NCI-H146 (cell line): ENCODE data around the gene PCBP3.
"Not testable (repeated sequence)": the region's sequence is repeated elsewhere in the genome, so short reads cannot be mapped to it uniquely, and the experiment has no call there.

Source experiments
- DNase-seq: peaks from one replicate; lab custom pipeline; 2025; lab: John Stamatoyannopoulos, UW

The PCBP3 gene

DNA sequence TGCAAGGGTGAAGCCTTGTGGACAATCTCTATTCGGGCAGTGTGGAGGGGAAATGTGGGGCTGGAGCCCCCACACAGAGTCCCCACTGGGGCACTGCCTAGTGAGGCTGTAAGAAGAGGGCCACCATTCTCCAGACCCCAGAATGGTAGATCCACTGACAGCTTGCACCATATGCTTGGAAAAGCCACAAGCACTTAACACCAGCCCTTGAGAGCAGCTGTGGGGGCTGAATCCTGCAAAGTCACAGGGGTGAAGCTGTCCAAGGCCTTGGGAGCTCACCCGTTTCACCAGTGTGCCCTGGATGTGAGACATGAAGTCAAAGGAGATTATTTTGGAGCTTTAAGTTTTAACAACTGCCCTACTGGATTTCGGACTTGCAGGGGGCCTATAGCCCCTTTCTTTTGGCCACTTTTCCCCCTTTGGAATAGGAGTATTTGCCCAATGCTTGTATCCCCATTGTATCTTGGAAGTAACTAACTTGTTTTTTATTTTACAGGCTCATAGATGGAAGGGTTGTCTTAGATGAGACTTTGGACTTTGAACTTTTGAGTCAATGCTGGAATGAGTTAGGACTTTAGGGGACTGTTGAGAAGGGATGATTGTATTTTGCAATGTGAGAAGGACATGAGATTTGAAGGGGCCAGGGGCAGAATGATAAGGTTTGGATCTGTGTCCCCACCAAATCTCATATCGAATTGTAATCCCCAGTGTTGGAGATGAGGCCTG is 321.7 kb downstream of the PCBP3 start:
- DNase-seq: no peak

DNA sequence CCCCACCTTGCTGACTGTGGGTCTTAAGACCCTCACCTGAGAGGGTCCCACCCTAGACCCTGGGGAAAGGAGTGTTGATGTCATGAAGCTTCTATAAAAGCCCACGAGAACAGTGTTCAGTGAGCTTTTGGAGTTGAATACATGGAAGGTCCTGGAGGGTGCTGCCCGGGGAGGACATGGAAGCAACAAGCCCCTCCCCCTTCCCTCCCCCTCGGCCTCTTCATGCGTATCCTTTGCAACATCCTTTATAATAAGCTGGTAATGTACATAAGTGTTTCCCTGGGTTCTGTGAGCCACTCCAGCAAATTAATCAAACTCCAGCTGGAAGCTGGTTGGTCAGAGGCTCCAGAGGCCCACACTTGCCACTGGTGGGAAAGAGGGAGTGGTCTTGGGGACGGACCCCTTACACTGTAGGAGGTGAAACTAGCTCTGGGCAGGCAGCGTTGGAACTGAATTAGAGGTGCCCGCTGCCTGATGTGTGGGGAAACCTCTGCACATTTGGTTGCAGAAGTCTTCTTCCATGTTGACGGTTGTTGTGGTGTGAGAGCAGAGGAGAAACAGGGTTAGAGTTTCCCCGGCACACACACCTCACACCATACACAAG is 323.4 kb downstream of the PCBP3 start:
- no peak for DNase-seq

DNA sequence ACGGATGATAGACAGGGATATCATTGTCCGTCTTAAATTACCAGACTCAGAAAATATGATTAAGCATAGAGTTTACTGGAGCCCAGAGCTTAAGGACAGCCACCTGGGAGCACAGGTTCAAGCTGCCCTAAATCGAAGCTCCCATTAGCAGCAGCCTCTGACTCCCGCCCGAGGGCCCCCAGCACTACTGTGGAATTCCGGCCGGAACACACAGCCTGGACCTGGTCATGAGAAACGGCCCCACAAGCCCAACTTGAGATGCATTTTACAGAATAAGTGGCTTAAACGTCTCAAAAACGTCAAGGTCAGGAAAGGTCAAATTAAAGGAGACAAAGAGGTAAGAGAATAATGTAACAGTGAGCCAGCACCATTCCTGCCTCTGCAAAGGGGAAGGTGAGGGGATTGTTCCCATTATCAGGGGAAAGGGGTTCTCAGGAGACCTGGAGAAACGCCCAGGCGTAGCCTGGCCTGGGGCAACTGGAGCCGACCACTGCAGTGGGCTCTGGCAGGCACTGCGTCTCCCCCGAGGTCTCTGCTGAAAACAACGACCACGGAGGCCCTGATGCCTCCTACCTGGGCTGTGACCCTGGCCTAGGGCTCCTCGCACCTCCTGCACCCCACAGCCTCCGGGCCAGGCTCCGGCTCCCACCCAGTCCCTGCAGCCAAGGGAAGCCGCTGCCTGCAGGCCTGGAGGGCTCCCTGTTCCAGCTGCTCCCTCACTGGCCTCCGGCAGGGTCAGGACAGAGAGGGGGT is 326.6 kb downstream of the PCBP3 start:
- DNase-seq: no peak

DNA sequence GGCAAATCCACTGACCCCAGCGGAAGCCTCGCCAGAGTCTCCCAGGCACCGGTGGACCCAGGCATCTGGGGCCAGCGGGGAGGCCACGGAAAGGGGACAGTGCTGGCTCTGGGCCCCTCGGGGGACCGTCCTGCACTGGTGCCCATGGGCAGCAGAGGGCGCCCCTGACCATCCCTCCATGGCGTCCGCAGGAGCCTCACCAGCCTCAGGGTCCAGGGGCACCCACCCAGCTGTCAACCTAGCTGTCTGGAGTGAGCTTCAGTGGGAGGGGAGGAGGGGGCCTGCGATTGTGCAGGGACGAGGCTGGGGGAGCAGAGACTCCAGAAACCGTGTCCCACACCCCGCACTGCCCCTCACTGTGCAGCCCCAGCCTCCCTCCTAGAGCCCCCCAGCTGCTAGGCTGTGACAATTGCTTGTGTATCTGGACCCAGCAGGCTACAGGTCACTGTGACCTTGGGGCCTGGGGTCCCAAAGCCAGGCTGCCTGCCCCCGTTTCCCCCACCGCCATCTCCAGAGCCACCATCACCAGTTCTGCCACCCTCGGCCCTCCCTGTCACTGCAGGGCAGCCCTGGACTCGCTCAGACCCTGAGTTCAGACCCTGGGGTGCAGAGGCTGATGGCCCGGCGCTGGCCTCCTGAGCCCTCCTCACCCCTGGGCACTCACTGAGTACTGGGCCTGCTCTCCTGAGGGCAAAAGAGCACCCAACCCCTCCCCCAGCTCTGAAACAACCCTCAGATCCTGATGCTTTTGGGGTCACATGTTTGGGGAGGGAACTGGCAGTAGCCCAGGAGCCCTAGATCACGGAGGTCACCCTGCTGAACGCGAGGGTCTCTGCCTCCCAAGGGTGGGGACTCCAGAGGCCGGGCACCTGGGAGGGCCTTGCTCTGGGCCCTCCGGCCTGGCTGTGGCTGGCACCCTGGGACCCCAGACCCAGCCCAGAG is 327.4 kb downstream of the PCBP3 start:
- no peak for DNase-seq

DNA sequence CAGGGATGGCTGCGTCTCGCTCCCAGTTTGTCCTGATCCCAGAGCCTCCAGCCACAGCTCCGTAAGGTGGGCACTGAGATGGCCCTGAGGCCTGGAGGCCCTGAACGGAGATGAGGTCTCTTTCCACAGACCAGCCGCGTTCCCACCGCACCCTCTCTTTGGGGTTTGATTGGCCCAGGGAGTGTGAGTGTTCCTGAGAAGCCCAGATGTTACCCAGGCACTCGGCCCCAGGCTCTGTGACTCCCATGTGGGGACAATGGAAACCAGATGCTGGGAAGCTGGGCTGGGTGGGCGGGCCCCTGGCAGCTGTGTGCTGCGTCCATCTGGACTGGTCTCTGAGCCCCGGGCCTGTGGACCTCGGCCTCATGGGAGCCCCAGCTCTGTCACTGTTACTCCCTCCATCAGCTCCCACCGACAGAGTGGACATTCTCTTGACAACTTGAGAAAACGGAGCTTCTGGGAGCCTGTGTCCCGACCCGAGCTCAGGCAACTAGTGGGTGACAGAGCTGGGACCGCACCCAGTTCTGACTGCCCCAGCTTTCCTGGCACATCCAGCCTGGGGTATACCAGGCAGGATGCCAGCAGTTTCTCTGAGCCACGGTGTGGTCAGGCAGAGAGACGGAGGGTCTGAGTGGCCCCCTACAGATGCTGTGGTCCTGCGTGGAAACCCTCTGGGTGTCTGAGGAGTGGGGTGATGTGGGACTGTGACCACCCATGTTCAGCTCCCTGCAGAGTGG is 328.3 kb downstream of the PCBP3 start:
- no peak for DNase-seq

DNA sequence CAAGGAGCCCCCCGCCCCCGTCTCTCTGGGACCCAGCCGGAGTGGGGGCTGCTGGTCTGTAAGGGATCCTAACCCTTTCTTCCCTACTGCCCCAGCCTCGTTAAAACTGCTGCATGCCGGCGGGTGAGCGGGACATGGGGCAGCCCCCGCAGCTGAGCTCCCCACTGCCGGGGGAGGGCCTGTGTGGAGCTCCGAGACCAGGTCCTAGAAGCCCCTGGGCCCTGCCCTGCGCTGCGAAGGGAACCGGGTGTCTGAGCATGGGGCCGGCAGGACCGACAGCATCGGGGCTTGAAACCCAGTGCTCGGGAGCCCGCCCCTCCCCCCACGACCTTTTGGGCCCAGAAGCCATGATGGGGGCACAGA is 328.8 kb downstream of the PCBP3 start:
- DNase-seq: no peak

DNA sequence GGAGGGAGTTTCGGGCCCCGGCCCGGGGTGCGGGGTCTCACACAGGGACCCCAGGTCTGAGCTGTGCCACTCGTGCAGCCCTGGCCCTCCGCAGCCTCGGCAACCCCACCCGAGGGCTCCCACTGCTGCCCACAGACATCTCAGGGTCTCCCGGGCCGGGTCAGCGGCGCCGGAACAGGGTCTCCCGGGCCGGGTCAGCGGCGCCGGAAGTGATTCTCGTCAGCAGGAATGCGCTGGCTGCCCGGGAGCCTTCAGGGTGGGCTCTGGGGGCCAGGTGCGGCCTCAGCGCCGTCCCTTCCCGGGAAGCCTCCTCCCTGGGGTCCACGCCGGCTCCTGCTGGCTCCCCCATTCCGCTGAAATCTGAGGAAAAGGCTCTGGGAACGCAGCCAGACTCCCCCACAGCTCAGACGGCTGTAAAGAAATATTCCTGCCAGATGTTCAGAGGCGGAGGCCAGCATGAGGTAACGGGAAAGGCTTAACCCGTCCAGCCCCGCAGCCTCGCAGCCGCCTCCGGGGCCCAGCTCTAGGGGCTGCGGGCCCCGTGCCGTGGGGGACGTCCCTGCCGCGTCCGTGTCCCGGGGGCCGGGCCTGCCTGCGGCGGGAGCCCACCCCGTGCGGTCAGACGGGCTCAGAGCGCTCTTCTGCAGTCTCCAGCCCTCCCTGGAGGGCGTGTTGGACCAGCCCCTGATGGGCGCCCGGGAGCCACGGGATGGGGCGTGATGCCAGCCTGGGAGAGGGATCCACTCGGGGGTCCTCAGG is 329.4 kb downstream of the PCBP3 start:
- no peak for DNase-seq

DNA sequence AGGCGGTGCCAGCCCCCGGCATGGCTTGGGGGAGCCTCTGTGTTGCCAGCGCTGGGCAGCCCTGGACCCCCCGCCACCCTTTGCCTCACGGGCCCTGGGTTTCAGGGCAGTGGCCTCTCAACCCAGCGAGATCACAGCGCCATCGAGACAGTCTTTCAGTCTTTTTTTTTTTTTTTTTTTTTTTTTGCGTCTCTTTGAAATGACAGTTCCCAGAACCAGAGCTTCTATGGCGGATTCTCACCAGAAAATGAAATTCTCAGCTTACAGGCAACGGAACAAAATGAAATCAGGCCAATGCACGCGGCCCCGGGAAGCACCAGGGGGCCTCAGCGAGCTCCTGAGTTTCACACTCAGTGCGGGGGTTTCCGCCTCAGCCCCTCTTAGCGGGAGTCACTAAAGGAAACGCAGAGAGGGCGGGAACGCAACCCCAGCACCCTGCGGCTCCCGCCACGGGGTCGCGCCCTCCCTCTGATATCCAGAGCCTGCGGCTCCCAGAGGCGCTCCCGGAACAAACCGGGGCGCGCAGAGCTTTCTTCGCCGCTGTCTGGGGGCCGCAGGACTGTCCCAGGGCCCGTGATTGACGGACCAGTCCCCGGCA is 330.0 kb downstream of the PCBP3 start:
- no peak for DNase-seq

DNA sequence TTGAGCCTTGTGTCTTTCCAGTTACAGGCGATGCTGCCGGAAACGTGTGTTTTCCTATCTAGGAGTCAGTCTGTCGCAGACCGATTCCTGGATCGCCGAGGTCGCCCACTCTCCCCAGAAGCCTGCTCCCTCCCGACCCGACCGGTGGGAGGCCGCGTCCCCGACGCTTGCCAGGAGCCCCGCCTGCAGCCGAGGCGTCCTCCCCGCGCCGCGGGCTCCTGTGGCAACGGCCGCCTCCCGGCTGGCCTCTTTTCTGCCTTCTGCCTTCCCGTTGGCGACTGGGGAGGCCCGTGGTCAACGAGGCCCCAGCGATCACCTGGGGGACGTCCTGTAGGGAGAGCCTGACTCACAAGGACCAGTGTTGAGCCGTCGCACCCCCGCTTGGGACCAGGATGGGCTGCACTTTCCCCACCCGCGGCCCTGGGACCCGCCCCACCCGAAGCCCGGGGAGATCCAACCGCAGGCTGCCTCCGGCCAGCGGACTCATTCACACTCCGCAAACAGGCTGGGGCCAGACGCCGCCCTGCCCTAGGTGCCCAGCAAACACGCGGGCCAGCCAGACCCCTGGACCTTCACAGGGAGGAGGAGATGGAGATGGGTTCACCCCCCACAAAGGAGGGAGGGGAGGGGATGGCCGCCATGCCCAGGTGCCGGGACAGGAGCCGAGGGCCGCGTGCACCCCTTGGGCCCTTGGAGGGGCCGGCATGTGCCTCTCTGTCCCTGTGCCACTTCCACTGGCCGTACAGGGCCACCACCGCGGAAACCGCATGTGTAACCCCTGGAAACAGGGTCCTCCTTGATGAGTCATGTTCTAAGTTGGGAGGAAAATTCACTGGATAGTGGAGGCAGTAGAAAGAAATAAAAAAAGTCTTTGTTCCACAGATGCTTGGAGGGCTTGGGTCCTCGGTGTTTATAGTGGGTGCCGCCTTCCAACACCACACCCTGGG is 330.8 kb downstream of the PCBP3 start:
- no peak for DNase-seq

DNA sequence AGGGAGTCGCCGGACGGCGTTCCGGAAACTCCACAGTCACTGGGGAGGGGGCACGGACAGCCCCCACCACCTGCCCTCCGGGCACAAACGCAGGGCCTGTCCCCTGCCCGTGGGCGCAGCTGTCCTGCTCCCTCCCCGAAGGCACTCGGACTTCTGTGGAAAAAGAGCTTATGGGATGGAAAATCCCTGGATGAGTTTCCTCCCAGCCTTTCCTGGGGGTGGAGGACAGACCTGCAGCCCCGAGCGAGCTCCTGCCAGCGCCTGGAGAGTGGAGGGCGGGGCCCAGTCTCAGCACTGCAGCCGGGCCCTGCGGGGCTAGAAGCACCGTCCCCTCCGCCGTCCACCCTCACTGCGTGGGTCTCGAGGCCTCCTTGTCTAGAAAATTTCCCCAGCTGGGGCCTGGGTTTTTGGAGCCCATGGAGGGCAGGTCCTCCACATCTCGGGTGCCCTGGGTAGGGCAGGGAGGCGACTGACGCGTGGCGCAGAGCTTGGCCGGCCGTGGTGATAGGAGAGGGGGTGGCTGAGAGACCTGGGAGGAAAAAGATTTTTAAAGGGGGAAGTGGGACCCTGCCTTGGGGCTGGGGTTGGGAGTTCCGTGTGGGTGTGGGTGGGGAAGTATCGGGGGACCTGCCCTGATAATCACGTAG is 331.6 kb downstream of the PCBP3 start:
- no peak for DNase-seq

DNA sequence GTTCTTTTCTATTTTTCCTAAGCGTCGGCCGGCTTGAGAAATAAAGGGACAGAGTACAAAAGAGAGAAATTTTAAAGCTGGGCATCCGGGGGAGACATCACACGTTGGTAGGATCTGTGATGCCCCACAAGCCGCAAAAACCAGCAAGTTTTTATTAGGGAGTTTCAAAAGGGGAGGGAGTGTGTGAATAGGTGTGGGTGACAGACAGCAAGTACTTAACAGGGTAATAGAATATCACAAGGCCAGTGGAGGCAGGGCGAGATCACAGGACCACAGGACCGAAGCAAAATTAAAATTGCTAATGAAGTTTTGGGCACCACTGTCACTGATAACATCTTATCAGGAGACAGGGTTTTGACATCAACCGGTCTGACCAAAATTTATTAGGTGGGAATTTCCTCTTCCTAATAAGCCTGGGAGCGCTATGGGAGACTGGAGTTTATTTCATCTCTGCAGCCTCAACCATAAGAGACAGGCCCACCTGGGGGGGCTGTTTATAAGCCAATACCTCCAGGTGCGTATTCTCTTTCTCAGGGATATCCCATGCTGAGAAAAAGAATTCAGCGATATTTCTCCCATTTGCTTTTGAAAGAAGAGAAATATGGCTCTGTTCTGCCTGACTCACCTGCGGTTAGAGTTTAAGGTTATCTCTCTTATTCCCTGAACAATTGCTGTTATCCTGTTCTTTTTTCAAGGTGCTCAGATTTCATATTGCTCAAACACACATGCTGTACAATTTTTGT is 332.3 kb downstream of the PCBP3 start:
- not testable (repeated sequence) for DNase-seq

DNA sequence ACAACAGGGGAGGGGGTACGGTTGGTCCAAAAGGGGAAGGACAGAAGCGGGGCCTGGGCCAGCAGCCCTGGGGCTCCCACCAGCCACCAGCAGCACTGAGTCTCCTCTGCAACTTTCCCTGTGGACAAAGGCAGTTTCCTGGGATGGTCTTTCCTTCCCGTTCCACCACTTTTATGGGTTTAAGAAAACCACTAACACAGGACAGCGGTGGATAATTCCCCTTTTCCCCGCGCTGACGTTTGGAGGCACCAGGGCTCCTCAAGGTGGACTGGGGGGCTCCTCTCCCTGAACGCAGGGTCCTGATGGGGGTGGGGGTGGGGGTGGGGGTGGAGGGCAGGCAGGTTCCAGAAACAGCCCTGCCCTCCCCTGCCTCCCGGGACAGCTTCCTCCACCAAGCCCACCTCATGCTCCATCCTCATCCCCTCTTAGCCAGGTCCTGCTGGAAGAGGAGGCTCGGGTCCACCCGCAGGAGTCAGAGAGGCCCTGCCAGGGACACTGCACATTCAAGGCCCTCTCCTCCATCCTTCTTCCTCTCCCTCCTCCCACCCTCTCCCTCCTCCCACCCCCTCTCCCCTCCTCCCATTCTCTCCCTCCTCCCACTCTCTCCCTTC is 333.3 kb downstream of the PCBP3 start:
- no peak for DNase-seq

DNA sequence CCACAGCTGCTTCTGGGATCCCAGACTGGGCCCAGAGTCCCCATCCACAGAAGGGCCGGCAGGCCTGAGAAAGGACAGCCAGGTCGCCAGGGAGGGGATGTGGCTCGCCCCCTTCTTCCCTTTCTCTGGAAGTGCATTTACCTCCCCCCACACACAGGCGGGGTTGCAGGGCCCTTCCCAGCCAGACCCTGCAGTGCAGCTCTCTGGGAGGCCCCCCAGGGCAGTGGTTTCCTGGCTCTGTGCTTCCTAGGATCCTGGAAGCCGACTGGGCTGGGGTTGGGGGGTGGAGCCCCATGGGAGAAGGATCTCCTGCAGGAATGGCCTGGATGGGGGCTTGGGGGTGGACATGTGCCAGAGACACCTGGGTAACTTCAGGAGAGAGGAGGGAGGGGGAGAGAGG is 333.9 kb downstream of the PCBP3 start:
- DNase-seq: no peak

DNA sequence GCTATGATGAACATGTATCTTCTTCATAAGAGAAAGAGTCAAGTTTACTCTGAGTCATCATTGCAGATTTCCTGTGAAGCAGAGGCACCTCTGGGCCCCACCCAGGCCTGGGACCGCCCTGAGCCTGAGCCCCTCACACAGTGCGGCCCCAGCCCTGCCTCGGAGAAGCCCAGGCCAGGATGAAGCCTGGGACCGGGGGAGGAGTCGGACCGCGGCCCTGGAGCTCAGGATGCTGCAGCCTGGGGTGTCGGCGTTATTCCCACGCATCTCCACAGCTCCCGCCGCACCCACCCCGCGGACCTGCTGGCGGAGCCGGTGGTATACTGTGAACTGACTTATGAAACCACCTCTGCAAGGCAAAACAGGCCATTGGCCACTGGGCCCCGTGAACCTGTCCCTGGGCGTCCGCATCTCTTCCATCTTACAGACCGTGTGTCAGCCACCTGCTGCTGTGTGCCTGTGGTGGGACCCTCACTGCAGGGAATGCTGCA is 335.7 kb downstream of the PCBP3 start:
- DNase-seq: no peak

DNA sequence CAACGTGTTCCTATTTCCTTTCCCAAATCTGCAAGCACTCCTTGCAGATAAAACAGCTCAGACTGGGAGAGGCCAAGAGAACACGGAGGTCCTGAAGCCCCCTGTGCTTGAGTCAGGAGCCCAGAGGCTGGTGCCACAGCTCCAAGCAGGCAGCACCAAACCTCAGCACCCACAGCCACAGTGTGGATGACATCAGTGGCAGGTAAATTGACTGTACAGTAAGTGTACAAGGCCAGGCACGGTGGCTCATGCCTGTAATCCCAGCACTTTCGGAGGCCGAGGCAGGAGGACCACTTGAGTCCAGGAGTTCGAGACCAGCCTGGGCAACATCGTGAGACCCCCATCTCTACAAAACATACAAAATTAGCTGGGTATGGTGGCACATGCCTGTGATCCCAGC is 336.1 kb downstream of the PCBP3 start:
- no peak for DNase-seq

DNA sequence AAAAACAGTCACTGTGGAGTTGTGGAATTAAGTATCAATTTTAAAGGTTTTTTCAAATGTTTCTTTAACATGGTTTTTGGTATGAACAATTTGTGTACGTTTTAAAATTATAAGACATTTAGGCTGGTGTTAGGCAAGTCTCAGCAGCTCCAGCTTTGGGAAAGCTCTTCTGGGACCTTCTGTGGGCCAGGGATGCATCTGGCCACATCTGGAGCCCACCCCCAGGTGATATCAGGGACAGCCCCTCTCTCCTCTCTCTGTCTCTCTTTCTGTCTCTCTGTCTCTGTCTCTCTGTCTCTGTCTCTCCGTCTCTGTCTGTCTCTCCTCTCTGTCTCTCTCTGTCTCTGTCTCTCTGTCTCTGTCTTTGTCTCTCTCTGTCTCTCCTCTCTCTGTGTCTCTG is 336.7 kb downstream of the PCBP3 start:
- DNase-seq: no peak

DNA sequence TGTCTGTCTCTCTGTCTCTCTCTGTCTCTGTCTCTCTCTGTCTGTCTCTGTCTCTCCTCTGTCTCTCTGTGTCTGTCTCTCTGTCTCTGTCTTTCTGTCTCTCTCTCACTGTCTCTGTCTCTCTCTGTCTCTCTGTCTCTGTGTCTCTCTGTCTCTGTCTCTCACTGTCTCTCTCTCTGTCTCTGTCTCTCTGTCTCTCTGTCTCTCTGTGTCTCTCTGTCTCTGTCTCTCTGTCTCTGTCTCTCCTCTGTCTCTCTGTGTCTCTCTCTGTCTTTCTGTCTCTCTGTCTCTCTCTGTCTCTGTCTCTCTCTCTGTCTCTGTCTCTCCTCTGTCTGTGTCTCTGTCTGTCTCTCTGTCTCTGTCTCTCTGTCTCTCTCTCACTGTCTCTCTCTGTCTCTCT is 337.2 kb downstream of the PCBP3 start:
- DNase-seq: no peak
